Activated naive CD8-positive, alpha-beta T cell (primary cell): Measurements from ENCODE around the gene SIX3.

Experiments
- H3K27ac Mint-ChIP-seq: one replicate; pipeline ENCODE4 v1.8.0; 2021; ENCODE audit warnings: mixed read lengths
- H3K27me3 Mint-ChIP-seq: one replicate; pipeline ENCODE4 v1.8.0; 2021; ENCODE audit warnings: mixed read lengths
- H3K36me3 Mint-ChIP-seq: one replicate; pipeline ENCODE4 v1.8.0; 2021; ENCODE audit warnings: mixed read lengths
- H3K4me1 Mint-ChIP-seq: one replicate; pipeline ENCODE4 v1.8.0; 2021; ENCODE audit warnings: low read depth, mixed read lengths
- H3K4me3 Mint-ChIP-seq: one replicate; pipeline ENCODE4 v1.8.0; 2021; ENCODE audit warnings: mild to moderate bottlenecking, mixed read lengths
- H3K9me3 Mint-ChIP-seq: one replicate; pipeline ENCODE4 v1.8.0; 2021; ENCODE audit warnings: low read depth, mixed read lengths

SIX3 gene

GRCh38 chr2:44944952-44945612 lies 3.6 kb downstream of the SIX3 start:
- Mint-ChIP-seq H3K4me1 (peaks cover 40% of the 10 kb centered on the region), H3K4me3 (peak overlapping the region; percentile 46), H3K36me3 (no peaks in the 10 kb centered on the region), H3K27ac (no peak overlapping the region), H3K27me3 (peaks cover 48% of the 10 kb centered on the region), H3K9me3 (no peaks in the 10 kb centered on the region)

DNA sequence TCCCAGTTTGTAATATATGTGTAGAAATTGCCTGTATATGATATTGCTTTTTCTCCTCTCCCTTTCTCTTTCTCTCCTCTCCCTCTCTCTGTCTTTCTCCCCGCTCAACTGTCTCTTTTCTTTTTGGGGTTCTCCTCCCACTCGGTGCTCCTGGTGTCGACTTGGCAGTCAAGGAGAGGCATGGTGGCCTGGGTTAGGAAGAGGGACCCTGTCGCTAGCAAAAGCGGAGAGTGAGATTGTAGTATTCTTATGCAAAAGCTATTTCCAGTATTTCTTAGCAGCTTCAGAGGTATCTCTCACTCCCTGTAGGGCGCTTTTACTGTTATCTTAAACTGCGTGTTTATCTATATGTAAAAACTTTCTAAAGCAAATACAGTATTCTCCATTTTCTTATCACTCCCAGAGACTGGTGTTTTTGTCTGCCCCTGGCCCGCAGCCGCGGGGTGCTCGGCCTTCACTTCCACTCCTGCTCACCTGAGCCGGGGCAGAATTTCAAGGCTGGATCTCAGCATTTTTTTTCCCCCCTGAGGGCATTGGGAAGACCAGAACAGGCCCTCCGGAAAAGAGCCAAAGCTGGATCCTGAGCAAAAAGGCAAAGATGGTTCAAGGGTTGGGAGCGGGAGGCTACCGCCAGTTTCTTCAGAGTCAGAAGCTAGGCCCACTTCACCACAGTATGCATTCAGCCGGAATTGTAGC lies 4.3 kb downstream of the SIX3 start:
- no peak overlapping the region for H3K27ac Mint-ChIP-seq
- H3K27me3 Mint-ChIP-seq: peaks cover 53% of the 10 kb centered on the region
- no peak overlapping the region for H3K4me3 Mint-ChIP-seq
- peaks cover 37% of the 10 kb centered on the region for H3K4me1 Mint-ChIP-seq
- no peaks in the 10 kb centered on the region for H3K9me3 Mint-ChIP-seq
- H3K36me3 Mint-ChIP-seq: no peaks in the 10 kb centered on the region

DNA sequence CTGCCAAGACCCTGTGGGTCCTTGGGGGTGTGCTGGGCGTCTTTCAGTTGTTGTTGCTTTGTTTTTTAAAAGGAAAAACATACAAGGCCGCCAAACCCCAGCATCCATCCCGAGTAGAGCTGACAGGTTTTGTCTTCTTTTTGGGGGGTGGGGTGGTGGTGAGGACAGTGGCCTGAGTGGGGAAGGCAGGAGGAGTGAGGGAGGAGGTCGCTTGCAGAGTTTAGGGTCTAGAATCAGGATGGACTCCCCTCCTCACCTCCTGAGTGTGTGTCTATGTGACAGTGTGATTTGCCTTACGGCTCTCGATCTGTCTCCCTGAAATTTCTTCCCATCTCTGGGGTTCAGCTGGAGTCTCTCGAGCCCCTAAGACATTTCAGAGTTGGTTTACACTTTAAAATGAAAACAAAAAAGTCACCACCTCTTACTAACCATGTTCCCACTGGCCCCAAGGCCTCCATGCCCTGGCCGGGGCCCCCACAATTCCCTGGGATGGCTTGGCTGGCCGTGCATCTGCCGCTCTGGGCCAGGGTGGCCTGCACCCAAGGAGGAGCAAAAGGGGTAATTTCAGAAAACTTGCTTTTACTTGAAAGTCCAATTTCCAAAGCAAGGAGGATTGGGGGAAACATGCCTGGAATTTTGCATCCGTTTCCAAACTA lies 5.0 kb downstream of the SIX3 start:
- Mint-ChIP-seq H3K36me3 (no peaks in the 10 kb centered on the region), H3K4me3 (no peak overlapping the region), H3K27me3 (peaks cover 54% of the 10 kb centered on the region), H3K27ac (no peak overlapping the region), H3K4me1 (peaks cover 34% of the 10 kb centered on the region), H3K9me3 (no peaks in the 10 kb centered on the region)

DNA sequence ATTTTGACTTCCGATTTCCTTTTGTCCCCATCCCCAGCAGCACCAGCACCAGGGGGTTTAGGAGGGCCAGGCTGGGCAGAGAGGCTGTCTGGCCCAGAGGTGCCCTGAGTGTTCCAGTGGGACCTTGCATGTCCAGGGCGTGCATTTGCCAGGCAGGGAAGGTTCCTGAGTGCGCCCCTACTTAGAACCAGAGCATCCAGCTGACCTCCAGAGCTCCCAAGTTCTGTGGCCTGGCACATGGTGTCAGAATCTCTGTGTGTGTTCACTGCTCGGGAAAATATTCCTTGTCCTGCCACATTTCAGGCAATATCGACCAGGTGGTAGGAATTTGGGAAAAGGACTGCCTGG lies 5.5 kb downstream of the SIX3 start:
- no peak overlapping the region for H3K4me3 Mint-ChIP-seq
- peaks cover 54% of the 10 kb centered on the region for H3K27me3 Mint-ChIP-seq
- H3K27ac Mint-ChIP-seq: no peak overlapping the region
- H3K36me3 Mint-ChIP-seq: no peaks in the 10 kb centered on the region
- H3K9me3 Mint-ChIP-seq: no peaks in the 10 kb centered on the region
- peaks cover 35% of the 10 kb centered on the region for H3K4me1 Mint-ChIP-seq

DNA sequence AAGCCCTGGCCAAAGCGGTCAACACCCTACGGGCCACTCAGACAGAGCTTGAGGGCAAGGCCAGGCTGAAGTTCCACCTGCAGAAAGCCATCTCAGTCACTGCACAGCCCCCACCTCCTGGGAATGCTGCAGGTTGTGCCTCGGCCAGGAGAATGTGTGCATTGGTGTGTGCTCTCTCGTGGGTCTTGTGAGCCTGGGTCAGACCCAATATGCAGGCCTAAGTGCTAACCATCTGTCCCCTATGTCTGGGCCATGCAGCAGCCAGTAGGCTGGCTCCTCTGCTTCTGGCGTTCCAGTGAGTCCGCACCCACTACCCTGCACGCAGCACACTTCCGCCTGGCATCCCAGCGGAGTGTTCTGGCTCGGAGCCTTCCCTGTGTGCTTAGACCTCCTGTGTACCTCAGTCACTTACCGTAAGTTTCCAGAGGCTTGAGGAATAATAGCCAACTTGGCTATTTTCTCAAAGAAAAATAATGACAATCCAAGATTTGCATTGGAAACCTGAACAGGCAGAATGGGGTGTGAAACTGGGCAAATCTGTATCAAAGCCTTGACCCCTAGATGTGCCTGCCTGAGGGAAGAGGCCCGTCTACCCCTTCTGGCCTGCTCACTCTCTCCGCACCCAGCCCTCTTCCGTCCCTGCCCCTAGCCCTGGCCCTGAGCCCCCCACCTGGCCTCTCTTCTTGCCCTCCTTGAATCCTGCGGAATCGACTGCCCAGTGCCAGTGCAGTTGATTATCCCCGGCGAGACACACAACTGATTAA lies 7.2 kb downstream of the SIX3 start:
- Mint-ChIP-seq H3K4me3 (no peak overlapping the region), H3K27ac (no peak overlapping the region), H3K27me3 (peaks cover 57% of the 10 kb centered on the region), H3K4me1 (peaks cover 33% of the 10 kb centered on the region), H3K36me3 (no peaks in the 10 kb centered on the region), H3K9me3 (no peaks in the 10 kb centered on the region)

DNA sequence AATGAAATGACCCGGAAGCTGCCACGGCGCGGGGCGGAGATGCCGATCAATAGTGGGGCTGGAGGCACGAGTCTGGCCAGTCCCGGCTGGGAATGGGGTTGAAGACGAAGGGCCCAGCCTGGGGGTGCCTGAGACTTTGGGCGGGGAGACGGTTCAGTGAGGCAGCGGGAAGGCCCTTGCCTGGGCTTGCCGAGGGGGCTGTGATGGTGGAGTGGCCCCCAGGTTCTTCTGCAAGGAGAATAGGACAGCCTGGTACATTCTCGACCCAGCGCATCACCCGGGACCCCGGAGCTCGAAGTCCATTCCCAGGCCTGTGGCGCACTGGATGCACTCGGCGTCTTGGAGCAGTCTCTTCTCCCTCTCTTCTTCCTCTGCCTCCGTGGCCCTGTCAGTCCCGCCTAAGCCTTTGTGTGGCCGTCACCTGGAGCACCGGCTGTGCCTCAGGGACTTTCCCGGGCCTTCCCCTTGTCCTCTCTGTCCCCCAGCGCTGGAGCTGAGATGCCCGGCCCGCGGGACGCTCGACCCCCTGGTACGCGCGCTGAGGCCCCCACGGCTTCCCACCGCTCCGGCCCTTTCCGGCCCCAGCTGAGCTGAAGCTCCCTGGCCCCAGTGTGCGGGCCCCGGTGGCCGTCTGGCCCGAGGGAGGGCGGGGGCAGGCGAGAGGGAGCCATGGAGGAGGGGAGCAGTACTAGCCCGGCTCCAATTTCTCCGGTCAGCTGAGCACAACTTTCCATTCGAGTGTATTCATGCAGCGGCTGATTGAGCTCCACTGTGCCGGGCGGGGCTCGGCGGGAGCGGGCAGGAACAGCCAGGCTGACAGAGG lies 8.0 kb downstream of the SIX3 start:
- no peak overlapping the region for H3K27ac Mint-ChIP-seq
- no peak overlapping the region for H3K4me3 Mint-ChIP-seq
- no peaks in the 10 kb centered on the region for H3K36me3 Mint-ChIP-seq
- H3K27me3 Mint-ChIP-seq: peaks cover 60% of the 10 kb centered on the region
- peaks cover 32% of the 10 kb centered on the region for H3K4me1 Mint-ChIP-seq
- H3K9me3 Mint-ChIP-seq: no peaks in the 10 kb centered on the region

- no peak overlapping the region for H3K27ac Mint-ChIP-seq
- peaks cover 28% of the 10 kb centered on the region for H3K4me1 Mint-ChIP-seq
- no peaks in the 10 kb centered on the region for H3K9me3 Mint-ChIP-seq
- H3K4me3 Mint-ChIP-seq: no peak overlapping the region
- peaks cover 58% of the 10 kb centered on the region for H3K27me3 Mint-ChIP-seq
- H3K36me3 Mint-ChIP-seq: no peaks in the 10 kb centered on the region
These were observed 9.1 kb downstream of the SIX3 start for GRCh38 chr2:44950646-44951045.

DNA sequence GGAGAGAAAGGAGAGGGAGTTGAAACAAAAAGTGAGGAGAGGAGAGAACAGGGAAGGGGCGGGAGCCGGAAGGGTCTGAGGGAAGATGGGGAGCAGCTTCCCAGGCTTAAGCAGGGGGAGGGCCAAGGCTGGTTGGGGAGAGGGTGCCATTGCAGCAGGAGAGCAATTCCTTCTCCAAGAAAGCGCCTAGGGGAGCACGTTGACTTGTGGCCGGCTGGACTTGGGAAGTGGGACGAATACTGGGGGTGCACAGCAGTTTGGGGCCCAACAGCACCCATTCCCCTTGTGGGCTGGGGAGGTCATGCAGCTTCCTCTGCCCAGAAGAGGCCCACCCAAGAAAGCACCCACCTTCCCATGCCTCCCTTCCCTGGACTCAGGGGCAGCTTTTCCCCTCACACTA lies 9.6 kb downstream of the SIX3 start:
- H3K27ac Mint-ChIP-seq: no peak overlapping the region
- peaks cover 31% of the 10 kb centered on the region for H3K4me1 Mint-ChIP-seq
- no peaks in the 10 kb centered on the region for H3K36me3 Mint-ChIP-seq
- H3K4me3 Mint-ChIP-seq: peak overlapping the region; percentile 51
- peaks cover 57% of the 10 kb centered on the region for H3K27me3 Mint-ChIP-seq
- H3K9me3 Mint-ChIP-seq: no peaks in the 10 kb centered on the region

DNA sequence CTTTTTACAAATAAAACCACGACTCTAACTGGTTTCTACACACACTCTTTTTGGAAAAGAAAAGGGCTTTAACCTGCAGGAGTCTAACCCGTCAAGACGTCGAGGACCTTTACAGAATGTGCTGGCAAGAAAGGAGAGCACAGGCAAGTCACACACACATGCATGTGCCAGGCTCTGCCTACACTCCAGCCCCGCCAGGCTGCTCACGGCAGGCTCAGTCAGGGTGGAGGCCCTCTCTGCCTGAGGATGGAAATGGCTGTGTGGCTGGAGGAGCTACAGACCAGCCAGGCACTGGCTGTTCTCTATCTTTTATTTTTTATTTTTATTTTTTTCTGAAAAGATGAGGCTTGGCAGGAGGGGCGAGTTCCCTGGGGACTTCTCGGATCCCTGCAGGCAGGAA lies 10.2 kb downstream of the SIX3 start:
- no peaks in the 10 kb centered on the region for H3K9me3 Mint-ChIP-seq
- peaks cover 61% of the 10 kb centered on the region for H3K27me3 Mint-ChIP-seq
- no peak overlapping the region for H3K27ac Mint-ChIP-seq
- H3K36me3 Mint-ChIP-seq: no peaks in the 10 kb centered on the region
- peaks cover 31% of the 10 kb centered on the region for H3K4me1 Mint-ChIP-seq
- H3K4me3 Mint-ChIP-seq: peak overlapping the region; percentile 51

- H3K36me3 Mint-ChIP-seq: no peaks in the 10 kb centered on the region
These were observed 10.8 kb downstream of the SIX3 start for GRCh38 chr2:44952143-44952805.

DNA sequence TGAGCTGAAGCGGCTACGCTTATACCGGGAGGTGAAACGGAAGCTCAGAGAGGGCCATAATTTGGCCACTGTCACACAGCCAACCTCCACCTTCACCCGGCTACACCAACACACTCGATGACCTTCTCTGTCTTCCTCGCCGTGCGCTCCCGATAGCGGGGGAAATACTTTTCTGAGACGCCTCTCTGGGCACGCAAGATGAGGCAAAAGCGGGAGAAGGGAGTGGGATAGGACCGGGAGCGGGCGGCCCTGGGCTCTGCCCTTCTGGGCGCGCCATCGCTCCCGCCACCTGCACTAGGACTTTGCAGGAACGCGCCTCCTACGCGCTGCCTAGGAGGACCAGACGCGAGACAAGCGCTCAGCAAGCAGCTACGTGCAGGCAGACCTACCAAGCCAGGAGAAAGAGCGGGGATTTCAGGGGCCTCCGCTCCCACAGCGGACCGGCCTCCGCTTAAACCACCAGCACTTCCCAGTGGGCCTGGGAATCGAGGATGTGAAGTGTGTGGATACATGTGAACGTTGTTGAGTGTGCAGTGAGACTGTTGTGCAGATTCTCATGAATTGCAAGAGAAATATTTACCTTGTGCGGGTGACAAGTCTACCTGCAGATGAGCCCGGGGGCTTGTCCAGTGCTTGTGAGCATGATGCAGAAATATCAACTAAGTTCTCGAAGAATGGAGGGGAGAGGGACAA lies 11.4 kb downstream of the SIX3 start:
- Mint-ChIP-seq H3K27me3 (peaks cover 58% of the 10 kb centered on the region), H3K4me1 (peaks cover 31% of the 10 kb centered on the region), H3K4me3 (peak overlapping the region; percentile 68), H3K36me3 (no peaks in the 10 kb centered on the region), H3K27ac (no peak overlapping the region), H3K9me3 (no peaks in the 10 kb centered on the region)

More at GRCh38 chr2:44952143-44952805, 10.8 kb downstream of the SIX3 start:
- no peak overlapping the region for H3K27ac Mint-ChIP-seq
- peak overlapping the region; percentile 68 for H3K4me3 Mint-ChIP-seq
- H3K9me3 Mint-ChIP-seq: no peaks in the 10 kb centered on the region
- H3K4me1 Mint-ChIP-seq: peaks cover 31% of the 10 kb centered on the region
- H3K27me3 Mint-ChIP-seq: peaks cover 60% of the 10 kb centered on the region

GRCh38 chr2:44953499-44953883 lies 12.0 kb downstream of the SIX3 start:
- H3K4me3 Mint-ChIP-seq: peak overlapping the region; percentile 68
- H3K27me3 Mint-ChIP-seq: peaks cover 56% of the 10 kb centered on the region
- H3K36me3 Mint-ChIP-seq: no peaks in the 10 kb centered on the region
- peaks cover 31% of the 10 kb centered on the region for H3K4me1 Mint-ChIP-seq
- H3K9me3 Mint-ChIP-seq: no peaks in the 10 kb centered on the region
- no peak overlapping the region for H3K27ac Mint-ChIP-seq

DNA sequence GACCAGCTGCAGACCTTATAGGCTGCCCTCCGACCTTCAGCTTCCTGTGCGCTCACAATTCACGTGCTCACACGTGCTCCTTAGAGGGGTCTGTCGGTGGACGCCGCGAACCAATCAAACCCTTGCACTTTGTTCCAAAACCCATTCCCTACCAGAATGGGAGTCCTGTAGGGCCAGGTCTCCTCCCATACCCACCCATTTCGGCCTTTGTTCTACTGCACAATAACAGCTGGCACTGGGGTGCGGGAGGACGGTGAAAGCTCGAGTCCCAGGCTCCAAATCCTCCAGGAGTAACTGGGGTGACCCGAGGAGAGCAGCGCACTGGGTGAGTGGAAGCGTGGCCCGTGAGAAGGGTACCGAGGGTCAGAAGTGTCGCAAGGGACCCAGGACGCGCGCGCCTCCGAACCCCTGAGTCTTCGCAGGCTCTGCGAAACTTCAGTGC lies 13.0 kb downstream of the SIX3 start:
- no peaks in the 10 kb centered on the region for H3K36me3 Mint-ChIP-seq
- H3K9me3 Mint-ChIP-seq: no peaks in the 10 kb centered on the region
- no peak overlapping the region for H3K4me3 Mint-ChIP-seq
- H3K27ac Mint-ChIP-seq: no peak overlapping the region
- H3K27me3 Mint-ChIP-seq: peaks cover 49% of the 10 kb centered on the region
- peaks cover 29% of the 10 kb centered on the region for H3K4me1 Mint-ChIP-seq
